GM12891 (cell line): ENCODE results near the gene CTNNA2.

Source experiments
- POLR2A ChIP-seq: IDR thresholded peaks from 2 replicates; pipeline ENCODE4 v1.6.1; 2011; ENCODE audit warnings: low read depth, low read length, control low read depth
- POLR2AphosphoS5 ChIP-seq: IDR thresholded peaks from 2 replicates; pipeline ENCODE4 v1.6.1; 2011; ENCODE audit warnings: low read depth, low read length, control low read depth

DNA sequence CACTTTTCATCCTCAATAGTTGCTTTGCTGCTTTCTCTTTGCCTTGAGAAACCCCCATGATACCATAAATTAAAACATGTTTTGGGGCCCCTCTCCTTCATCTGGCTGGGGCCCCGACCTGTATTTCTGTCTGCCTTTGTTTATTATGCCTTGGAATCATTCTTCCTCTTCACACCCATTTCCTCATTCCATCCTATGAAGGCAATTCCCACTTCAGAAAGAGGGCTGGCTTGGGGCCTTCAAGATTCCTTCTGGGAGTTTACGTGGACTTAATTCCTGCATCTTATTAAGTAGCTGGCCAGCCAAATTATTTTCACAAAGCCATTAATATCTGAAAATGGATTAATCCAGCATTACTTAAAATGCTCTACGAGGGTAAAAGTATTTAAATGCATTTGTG is 798.5 kb downstream of the CTNNA2 start:
- TF ChIP-seq POLR2AphosphoS5, result no peak
- no peak for TF ChIP-seq POLR2A
